ENCODE measurements around the gene GRAMD1C.

- TF ChIP-seq CTCF (IDR thresholded peaks at IDR 0.05) (no peak), POLR2A (IDR thresholded peaks at IDR 0.05) (no peak)
Measured at GRCh38 chr3:113885050-113885449, 46.5 kb downstream of the GRAMD1C start.

All from lower leg skin (tissue), 3 donors.